GM19452 (cell line): Measurements from ENCODE around the gene NCAPG.
"Not testable (repeated sequence)": the region's sequence is repeated elsewhere in the genome, so short reads cannot be mapped to it uniquely, and the experiment has no call there.

Source experiments
- ATAC-seq: cut with Tn5 transposase; IDR thresholded peaks from one replicate; pipeline ENCODE4 v1.9.1; 2021; ENCODE audit not compliant: unreplicated experiment

The NCAPG gene

DNA sequence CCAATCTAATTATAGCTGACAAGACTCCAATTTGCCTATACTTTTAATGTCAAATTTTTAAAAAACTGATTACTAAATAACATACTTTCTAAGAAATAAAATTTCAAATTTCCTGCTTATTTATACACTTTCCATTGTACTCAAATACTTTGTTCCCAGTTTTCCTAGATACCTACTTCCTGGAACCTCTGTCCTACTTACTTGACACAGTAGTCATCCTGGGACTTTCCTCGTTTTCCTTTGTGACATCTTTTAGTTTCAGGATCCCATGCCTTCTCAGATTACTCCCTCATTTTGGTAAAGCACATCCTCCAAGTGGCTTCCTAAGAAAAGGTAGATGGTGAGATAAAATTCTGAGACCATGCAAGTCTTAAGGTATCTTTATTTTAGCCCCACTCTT is 16.0 kb upstream of the NCAPG start:
- ATAC-seq = no peak

DNA sequence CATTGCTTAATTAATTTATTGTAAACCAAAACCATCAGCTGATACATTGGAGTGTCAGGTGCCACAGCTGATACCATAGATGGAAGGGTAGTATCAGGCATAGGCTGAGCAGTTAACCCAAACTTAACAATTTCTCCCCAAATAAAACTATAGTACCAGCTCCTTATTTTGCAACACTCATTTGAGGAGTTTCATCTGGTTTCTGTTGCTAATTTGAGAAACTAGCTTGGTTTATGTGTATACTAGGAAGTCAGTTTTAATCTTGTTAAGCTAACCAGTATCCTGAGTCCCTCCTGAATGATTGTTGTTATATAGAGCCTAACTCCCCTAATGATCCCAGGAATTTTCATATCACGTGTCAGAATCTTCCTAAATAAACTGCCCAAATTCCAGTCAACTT is 13.0 kb upstream of the NCAPG start:
- no peak for ATAC-seq

DNA sequence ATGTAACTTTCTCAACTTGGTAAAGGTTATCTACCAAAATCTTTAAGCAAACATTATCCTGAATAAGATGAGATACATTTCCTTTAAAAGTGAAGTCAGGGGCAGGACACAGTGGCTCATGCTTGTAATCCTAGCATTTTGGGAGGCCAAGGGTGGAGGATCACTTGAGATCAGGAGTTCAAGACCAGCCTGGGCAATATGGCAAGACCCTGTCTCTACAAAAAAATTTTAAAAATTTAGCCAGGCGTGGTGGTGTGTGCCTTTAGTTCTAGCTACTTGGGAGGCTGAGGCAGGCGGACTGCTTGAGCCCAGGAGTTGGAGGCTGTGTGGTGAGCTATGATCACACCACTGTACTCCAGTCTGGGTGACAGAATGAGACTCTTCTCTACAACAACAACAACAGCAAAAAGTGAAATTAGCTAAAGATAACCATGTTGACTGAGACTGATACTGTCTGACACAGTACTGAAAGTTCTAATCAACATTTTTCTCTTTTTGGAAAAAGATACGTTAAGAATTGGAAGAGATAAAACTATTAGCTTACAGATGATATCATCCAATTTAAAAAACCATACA is 5.1 kb upstream of the NCAPG start:
- no peak for ATAC-seq

DNA sequence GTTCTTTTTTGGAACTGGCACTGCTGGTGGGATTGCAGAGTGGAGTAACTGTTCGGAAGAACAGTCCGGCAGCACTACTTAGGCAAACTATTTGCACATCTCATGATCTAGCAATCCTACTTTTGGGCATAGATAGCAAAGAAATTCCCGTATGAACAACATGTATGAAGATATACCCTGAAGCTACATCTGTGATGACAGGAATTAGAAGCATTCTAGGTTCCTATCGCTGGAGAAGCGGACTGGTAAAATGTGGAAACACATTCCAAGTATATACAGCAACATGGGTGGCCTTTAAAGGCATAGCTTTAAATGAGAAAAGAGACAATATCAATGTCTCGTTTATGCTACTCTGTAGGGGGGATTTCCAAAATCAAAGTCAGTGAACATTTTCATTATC is 3.3 kb upstream of the NCAPG start:
- no peak for ATAC-seq

DNA sequence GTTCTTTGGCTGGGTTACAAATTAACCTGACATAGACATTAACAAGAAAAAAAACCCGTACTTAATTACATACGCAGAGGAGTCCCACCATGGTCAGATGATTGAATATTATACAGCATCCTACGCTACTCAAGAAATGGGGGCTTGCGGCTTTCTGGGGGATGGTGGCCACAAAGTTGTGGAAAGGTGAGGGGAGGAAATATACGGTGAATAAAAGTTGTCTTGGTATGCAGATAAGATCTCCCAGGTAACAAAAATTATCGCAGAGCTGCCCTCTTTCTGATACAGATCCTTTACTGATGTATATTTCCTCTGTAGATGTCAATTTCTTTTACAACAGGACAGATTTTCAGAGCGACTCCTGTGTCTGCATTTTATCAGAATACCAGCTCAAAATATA is 1.1 kb upstream of the NCAPG start:
- ATAC-seq = no peak

DNA sequence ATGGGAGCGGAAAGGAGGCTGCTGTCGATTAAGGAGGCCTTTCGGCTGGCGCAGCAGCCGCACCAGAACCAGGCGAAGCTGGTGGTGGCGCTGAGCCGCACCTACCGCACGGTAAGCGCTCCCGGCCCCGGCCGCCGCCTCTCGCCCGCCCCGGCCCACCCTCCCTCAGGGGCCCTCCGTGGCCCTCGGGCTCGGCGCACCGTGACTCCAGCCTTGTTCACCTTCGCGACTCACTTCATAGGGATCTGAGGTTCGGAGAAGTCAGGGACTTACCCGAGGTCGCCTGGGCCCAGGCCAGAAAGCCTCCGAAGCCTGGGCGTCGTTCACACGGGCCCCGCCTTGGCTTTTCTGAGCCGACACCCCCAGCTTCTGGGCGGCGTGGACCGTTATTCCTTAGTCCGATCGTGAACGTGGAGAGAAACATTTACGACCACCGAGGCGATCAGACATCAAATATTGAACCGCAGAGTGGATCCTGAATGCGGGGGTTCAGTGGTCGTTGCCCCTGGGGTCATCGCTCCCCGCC is 362 bp downstream of the NCAPG start:
- peak; percentile 26 for ATAC-seq

DNA sequence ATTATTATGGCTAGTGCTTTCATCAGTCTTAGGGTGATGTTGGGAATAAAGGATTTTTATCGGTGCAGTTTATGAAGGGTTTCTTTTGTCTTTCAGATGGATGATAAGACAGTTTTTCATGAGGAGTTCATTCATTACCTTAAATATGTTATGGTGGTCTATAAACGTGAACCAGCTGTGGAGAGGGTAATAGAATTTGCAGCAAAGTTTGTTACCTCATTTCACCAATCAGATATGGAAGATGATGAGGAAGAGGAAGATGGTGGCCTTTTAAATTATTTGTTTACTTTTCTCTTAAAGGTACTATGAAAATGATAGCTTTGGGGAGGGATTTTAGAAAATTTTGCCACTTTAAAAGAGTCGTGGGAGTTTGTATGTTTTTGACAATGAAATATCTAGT is 1.3 kb downstream of the NCAPG start:
- no peak for ATAC-seq

DNA sequence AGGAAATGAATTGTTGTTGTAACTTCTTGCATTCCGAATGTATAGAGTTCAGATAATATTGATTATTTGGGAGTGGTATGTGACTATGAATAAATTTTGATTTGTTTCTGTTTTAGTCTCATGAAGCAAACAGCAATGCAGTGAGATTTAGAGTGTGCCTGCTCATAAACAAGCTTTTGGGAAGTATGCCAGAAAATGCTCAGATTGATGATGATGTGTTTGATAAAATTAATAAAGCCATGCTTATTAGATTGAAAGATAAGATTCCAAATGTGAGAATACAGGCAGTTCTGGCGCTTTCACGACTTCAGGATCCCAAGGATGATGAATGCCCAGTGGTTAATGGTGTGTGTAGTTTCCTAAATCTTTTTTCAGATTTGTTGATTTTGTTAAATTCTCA is 2.0 kb downstream of the NCAPG start:
- ATAC-seq = no peak

DNA sequence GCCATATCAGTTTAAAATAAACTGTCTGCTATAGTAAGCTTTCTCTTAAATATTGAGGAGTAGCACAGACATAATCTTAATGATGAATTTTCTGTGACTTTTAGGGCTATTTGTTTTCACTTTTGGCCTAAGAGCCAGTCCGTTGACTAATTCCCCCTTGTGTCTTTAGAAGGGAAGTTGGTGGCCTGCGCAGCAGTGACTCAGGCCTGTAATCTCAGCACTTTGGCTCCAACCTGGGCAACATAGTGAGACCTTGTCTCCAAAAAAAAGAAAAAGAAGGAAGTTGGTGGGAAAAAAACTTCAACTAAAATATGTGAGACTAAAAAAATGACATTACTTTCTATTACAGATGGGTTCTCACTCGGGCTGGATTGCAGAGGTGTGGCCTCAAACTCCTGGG is 3.4 kb downstream of the NCAPG start:
- ATAC-seq = no peak

DNA sequence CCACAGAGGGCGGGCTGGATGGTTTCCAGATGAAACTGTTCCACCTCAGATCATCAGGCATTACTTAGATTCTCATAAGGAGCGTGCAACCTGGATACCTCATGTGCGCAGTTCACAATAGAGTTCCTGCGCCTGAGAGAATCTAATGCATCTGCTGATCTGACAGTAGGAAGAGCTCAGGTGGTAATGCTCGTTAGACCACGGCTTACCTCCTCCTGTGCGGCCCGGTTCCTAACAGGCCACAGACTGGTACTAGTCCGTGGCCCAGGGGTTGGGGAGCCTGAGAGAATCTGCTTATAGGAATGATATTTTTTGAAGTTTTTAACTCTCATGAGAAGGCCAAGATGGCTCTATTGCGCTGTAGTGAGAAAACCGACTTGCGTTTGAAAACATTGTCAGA is 5.4 kb downstream of the NCAPG start:
- ATAC-seq = no peak

DNA sequence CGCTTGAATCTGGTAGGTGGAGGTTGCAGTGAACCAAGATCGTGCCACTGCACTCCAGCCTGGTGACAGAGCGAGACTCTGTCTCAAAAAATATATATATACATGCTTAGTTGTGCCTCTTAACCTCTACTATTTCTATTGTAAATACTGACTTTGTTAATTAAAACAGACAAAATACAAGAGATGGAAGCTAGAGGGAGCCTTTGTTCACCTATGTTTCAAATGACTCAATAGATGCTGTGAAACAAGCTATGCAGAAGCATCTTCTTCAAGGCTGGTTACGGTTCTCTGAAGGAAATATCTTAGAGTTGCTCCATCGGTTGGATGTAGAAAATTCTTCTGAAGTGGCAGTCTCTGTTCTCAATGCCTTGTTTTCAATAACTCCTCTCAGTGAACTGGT is 6.2 kb downstream of the NCAPG start:
- peak; percentile 75 for ATAC-seq

DNA sequence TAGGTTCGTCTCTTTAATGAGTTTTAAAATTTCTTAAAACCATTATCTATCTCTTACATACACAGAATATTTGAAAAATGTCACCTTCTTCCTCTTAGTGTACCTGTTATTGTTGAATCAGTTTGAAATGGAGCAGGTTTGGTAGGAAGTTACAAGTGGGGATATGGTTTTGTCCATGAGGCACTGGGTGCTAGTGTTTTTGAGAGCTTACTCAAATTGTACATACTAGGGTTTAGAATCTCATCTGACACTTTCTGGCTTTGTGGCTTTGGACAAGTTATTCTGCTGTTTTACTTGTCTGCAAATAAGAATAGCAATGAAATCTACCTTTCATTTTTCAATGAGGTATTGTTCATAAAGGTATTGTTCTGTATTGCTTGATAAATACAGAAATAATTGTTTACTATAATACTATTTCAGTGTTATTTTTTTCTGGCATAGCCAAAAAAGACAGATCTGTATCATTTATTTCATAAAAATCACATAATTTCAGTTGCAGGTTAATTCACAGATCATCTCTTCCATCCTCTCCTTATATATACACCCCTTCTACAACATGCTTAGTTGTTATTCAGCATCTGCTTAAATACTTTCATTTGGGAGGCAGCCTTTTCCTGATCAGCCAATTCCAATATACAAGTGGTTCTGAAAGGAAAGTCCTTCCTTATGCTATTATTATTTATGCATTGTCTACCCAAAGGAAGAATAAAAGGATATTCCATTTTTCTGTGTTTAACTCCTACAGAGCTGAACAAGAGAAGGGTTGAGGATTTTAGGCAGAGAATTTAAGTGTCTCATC is 13.3 kb downstream of the NCAPG start:
- ATAC-seq = no peak

DNA sequence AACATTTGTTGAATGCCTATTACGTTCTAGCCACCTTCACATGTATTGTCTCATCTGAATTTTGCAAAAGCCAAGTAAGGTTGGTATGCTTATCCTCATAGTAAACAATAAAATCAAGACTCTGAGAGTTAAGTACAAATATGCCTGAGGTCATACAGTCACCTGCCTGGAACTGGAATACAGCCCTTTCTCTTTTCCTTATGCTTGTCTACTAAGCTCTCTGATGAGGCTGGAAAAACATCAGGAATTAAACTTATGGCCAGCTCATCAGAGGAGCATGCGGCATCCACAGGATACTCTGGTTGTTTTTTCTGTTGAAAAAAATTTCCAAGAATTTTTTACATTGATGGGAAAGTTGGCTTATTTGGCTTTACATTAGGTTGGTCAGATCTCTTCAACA is 35.5 kb downstream of the NCAPG start:
- no peak for ATAC-seq

DNA sequence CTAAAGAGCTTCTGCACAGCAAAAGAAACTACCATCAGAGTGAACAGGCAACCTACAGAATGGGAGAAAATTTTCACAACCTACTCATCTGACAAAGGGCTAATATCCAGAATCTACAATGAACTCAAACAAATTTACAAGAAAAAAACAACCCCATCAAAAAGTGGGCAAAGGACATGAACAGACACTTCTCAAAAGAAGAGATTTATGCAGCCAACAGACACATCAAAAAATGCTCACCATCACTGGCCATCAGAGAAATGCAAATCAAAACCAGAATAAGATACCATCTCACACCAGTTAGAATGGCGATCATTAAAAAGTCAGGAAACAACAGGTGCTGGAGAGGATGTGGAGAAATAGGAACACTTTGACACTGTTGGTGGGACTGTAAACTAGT is 39.5 kb downstream of the NCAPG start:
- ATAC-seq = not testable (repeated sequence)

DNA sequence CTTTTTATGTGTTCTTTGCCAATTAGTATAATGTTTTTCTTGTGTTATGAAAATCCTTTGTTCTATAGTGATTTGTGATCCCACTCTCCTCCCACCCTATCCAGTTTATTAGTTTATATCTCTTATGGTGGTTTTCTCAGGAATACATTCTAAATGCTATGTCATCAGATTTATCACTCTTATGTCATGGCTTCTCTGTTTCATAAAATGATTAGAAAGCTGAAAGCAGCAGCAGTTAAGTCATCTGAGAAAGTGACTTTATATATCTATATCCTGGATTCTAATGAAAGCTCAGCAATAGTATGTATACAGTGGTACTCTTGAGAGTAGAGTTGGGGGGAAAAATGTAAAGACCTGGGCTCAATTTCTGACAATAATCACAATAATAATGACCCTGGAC is 41.2 kb downstream of the NCAPG start:
- no peak for ATAC-seq

DNA sequence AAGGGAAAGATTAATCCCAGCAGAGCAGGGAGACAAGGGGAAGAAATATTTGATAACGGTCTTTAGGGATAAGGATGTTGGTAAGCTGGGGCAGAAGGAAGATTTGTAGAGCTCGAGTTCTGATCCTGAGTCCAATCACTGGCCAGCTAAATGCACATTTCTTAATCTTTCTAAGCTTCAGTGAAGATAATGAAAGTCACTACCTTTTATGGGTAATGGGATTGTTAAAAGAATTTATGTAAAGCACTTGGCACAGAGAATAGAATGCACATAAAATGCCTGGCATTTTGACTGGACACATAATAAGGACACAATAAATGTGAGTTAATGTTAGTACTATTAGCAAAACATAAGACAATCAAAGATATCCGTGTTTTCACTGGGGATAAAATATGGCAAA is 43.3 kb downstream of the NCAPG start:
- ATAC-seq = no peak

DNA sequence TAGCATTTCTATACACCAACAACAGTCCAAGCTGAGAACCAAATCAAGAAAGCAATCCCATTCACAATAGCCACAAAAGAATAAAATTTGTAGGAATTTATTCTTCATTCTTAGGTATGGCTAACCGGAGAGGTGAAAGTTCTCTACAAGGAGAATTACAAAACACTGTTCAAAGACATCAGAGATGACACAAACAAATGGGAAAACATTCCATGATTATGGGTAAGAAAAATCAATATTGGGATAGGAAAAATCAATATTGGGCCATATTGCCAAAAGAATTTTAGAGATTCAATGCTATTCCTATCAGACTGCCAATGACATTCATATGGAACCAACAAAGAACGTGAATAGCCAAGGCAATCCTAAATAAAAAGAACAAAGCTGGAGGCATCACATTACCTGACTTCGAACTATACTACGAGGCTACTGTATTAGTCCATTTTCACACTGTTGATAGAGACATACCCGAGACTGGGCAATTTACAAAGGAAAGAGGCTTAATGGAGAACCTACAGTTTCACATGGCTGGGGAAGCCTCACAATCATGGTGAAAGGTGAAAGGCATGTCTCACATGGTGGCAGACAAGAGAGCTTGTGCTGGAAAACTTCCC is 49.1 kb downstream of the NCAPG start:
- ATAC-seq = no peak

DNA sequence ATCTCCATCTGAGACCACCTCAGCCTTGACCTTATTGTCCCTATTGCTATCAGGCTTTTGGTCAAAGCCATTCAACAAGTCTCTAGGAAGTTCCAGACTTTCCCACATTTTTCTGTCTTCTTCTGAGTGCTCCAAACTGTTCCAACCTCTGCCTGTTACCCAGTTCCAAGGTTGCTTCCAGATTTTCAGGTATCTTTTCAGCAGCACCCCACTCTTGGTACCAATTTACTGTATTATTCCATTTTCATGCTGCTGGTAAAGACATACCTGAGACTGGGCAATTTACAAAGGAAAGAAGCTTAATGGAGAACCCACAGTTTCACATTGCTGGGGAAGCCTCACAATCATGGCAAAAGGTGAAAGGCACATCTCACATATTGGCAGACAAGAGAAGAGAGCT is 51.1 kb downstream of the NCAPG start:
- ATAC-seq = not testable (repeated sequence)

DNA sequence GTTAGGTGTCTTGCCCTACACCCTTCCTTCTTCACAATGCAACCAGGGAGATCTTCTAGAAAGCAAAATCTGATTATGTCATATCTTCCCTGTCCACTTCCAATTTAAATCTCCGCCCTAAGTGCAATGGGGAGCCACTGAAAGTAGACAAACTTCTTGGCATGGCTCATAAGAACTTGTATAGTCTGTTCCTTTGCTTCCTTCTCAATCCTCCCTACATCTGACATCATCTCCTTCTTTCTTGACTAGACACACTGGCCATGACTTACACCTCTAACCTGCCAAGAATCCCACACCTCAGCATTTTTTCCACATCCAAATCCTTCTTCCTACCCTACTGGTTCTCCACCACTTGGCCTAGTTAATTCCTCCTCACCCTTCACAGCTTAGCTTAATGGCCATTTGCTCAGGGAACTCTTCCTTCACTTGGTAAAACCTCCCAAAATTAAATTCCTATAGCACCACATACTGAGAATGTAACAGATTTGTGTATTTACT is 55.1 kb downstream of the NCAPG start:
- no peak for ATAC-seq

DNA sequence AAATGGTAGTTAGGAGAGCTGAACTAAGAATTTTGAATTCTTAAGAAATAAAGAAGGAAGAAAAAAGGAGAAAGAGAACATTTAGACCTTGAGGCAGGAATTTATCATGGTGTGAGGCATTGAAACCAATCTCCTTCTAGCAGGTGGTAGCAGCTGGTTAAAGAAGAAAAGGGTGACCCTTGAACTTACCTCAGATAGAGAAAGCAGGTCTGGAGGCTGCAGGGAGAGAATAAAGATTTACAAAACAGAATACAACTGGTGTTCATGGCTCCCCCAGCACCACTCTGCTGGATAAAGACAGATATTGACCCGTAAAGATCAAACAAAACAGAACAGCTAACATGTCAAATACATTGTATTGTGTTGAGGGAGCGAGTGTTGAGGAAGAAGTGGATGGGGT is 56.0 kb downstream of the NCAPG start:
- no peak for ATAC-seq

DNA sequence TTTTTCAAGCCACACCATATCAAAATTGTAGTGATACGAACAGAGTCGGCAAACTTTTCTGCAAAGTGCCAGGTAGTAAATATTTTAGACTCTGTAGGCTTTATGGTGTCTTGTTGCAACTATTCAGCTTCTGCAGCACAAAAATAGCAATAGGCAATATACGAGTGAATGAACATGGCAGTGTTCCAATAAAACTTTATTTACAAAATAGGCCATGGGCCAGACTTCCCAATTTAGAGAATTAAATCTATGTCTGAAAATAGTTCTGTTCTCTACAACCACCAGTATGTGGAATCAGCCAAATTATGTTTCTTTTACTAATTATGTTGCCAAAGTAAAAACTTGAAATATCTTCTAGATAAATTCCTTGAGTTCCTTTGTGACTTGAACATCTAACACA is 56.5 kb downstream of the NCAPG start:
- no peak for ATAC-seq

DNA sequence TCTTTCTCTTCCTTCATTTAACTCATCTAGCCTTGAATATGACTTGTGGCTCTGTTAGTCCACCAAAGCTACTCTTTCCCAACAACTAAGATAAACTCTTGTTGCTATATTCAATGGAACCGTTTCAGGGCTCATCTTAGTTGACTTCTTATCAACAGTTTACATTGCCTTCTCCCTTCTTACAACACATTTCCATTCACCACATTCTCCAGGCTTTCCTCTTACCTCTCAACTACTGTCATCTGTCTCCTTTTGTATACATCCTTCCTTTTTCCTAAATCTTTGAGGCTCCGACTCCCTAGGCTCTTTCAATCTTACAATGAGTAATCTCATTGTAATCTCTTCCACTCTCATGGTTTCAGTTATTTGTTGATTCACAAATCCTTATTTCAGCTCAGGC is 58.5 kb downstream of the NCAPG start:
- no peak for ATAC-seq
